ENCODE measurements around the gene FOXD4L5.
"Not testable (repeated sequence)": the region's sequence is repeated elsewhere in the genome, so short reads cannot be mapped to it uniquely, and the experiment has no call there.

- not testable (repeated sequence) for TF ChIP-seq ZNF70 (CRISPR knock-in tag; IDR thresholded peaks at IDR 0.05); ZFP3 (CRISPR knock-in tag; IDR thresholded peaks at IDR 0.05); ZNF8 (CRISPR knock-in tag; IDR thresholded peaks at IDR 0.05); CSRNP3 (CRISPR knock-in tag; IDR thresholded peaks at IDR 0.05); ARNTL (CRISPR knock-in tag; IDR thresholded peaks at IDR 0.05; ENCODE audit: borderline replicate concordance, low read depth); PATZ1 (CRISPR knock-in tag; IDR thresholded peaks at IDR 0.05; ENCODE audit: borderline replicate concordance)
These were observed 2.0 kb downstream of the FOXD4L5 start for GRCh38 chr9:65282976-65283375.
